Fibroblast of villous mesenchyme (primary cell): Measurements from ENCODE around the gene SMPDL3B. TPM values are rescaled to one million over a fixed set of nuclear protein-coding genes. Genes with fewer than 3 reads are reported as not detected.

Experiments
- DNase-seq: peaks from one replicate; pipeline ENCODE4 v3.0.0-alpha.2; 2010; ENCODE audit warnings: low read depth
- H3K4me3 ChIP-seq: 2 replicates; pipeline ENCODE4 v1.5.1; 2011; ENCODE audit warnings: low read depth, mild to moderate bottlenecking, low read length
- CTCF ChIP-seq: IDR thresholded peaks from 2 replicates; pipeline ENCODE4 v1.5.1; 2012; ENCODE audit warnings: low read depth, mild to moderate bottlenecking, low read length; ENCODE audit not compliant: insufficient read depth
- total RNA-seq: library from RNA; depleted of rRNA; stranded (reverse); fragments of >200 nt; gene quantifications from 2 replicates; pipeline ENCODE4 v1.2.3, GENCODE V29; 2012

Gene SMPDL3B
- total RNA-seq, 1 donor: not detected

- peak; percentile 73 for DNase-seq
- H3K4me3 ChIP-seq: peak within 1 kb of the TSS; percentile 70
- peak; percentile 47 for TF ChIP-seq CTCF
Observed at GRCh38 chr1:27959792-27960603, 25.2 kb downstream of the SMPDL3B start, which contains the start of gene XKR8. TSS of gene XKR8 (plus strand) at chr1:27959973. CDS start at chr1:27960070, 97 bp downstream.

GRCh38 chr1:27960762-27961645, 26.2 kb downstream of the SMPDL3B start:
- no peak for TF ChIP-seq CTCF
- DNase-seq: no peak
- H3K4me3 ChIP-seq: peak overlapping the region; percentile 70

DNA sequence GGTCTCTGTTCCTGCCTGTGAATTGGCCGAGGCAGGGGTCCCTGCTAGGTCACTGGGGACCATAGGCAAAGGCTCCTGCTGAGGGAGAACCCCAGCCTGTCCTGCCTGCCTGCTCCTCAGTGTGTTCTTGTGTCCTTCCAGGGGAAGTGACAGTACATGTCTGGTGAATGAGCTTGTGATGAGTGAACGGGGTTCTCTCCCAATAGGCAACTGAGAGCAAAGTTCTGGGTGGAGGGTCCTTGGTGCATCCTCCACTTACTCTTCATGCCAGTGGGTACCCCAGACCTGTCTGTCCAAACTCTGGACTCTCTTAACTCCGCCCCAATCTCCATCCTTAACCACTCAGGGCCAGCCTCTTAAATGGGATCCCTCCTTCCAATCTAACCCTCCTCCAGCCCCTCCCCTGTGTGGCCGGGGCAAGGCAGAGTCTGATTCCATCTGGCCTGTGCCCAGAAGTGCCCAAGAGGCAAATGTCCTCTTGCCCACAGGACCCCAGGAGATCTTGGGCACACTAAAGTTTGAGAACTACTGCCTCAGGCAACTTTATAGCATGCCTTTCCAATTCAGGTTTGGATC, 26.9 kb downstream of the SMPDL3B start:
- TF ChIP-seq CTCF: no peak
- no peak for DNase-seq
- H3K4me3 ChIP-seq: no peak overlapping the region

GRCh38 chr1:27963393-27963792, 28.6 kb downstream of the SMPDL3B start:
- no peak overlapping the region for H3K4me3 ChIP-seq
- no peak for DNase-seq
- TF ChIP-seq CTCF: no peak

GRCh38 chr1:27966402-27967105, 31.8 kb downstream of the SMPDL3B start:
- no peak for DNase-seq
- H3K4me3 ChIP-seq: no peak overlapping the region
- TF ChIP-seq CTCF: no peak
